KMS-11 (cell line): ENCODE measurements around the gene EFHC1.

Experiments used
- H2AFZ ChIP-seq: fragments of 200-600 bp; sonication (generic); 2 replicates; pipeline ENCODE4 v1.6.1; 2016; ENCODE audit warnings: antibody characterized with exemption, mixed run types, low read depth
- H3K27ac ChIP-seq: fragments of 200-600 bp; sonication (generic); 2 replicates; pipeline ENCODE4 v1.6.1; 2016; ENCODE audit warnings: mild to moderate bottlenecking, mixed run types
- H3K27me3 ChIP-seq: fragments of 200-600 bp; sonication (generic); 2 replicates; pipeline ENCODE4 v1.6.1; 2017; ENCODE audit warnings: mild to moderate bottlenecking, low read depth, mixed run types, moderate library complexity; ENCODE audit not compliant: insufficient read depth
- H3K36me3 ChIP-seq: fragments of 200-600 bp; sonication (generic); 2 replicates; pipeline ENCODE4 v1.6.1; 2017; ENCODE audit warnings: mild to moderate bottlenecking, mixed run types; ENCODE audit not compliant: insufficient read depth
- H3K4me1 ChIP-seq: fragments of 200-600 bp; sonication (generic); 2 replicates; pipeline ENCODE4 v1.6.1; 2016; ENCODE audit warnings: mild to moderate bottlenecking, low read depth, mixed run types; ENCODE audit not compliant: poor library complexity, severe bottlenecking
- H3K4me2 ChIP-seq: fragments of 200-600 bp; sonication (generic); 2 replicates; pipeline ENCODE4 v1.7.0; 2016; ENCODE audit warnings: mild to moderate bottlenecking, mixed run types
- H3K4me3 ChIP-seq: fragments of 200-600 bp; sonication (generic); IDR thresholded peaks from 2 replicates; pipeline ENCODE4 v1.6.1; 2017; ENCODE audit warnings: low read depth, low read length, mixed read lengths; ENCODE audit not compliant: insufficient read depth
- H3K79me2 ChIP-seq: fragments of 200-600 bp; sonication (generic); 2 replicates; pipeline ENCODE4 v1.6.1; 2016; ENCODE audit warnings: low read depth, mixed run types; ENCODE audit not compliant: insufficient read depth
- H3K9ac ChIP-seq: fragments of 200-600 bp; sonication (generic); 2 replicates; pipeline ENCODE4 v1.6.1; 2016; ENCODE audit warnings: mild to moderate bottlenecking, mixed run types
- H4K20me1 ChIP-seq: fragments of 200-600 bp; sonication (generic); 2 replicates; pipeline ENCODE4 v1.6.1; 2016; ENCODE audit warnings: mild to moderate bottlenecking, mixed run types; ENCODE audit not compliant: insufficient read depth
- TF ChIP-seq, protein P1 (sequence below): fragments of 200-600 bp; sonication (generic); conservative IDR thresholded peaks from 2 replicates; pipeline ENCODE4 v1.6.1; 2017; ENCODE audit warnings: low read depth, mild to moderate bottlenecking, antibody characterized with exemption, low read length, moderate library complexity, mixed read lengths

EFHC1 gene

DNA sequence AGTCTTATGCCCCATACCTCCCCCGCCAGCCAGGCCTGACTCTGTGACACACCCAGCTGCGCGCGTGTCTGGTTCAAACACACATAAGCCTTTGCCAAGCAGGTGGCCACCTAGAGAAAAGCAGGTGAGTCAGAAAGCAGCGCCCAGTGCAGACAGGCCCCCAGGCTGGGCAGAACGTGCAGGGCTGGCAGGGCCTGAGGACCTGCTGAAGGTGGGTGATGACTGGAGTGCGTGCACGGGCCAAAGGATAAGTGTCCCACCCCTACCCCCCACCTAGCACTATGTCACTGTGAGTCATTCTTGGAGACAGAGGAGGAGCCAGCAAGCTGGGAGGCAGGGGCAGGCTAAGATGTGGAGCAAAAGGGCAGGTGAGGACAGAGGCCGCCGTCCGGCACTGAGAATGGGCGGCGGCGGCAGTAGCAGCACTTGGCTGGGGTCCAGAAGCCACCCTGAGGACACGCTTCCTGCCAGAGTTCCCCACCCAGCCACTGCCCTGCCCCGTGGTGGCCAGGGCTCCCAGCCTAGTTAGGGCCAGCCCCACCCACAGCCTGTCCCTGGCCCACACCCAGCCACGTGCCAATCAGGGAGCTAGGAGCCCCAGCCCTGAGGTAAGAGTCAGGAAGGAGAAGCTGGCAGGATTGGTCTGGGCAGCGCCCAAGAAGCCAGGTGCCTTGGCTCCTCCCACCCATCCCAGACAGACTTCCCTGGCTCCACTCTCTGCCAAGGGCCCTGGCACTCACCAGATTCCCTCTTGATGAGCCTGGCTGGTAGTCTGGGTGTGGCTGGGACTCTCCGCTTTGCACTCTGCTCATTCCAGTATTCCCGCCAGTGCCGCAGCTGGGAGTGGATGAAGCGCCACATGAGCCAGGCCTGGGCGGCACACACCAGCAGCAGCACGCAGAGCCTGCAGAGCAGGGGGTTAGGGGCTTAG lies 84.0 kb downstream of the EFHC1 start:
- Histone ChIP-seq H2AFZ (no peak overlapping the region), H3K9ac (peak overlapping the region; percentile 49; the same call in 1 of the 2 replicates), H3K36me3 (no peaks in the 10 kb centered on the region), H3K4me3 (no peak overlapping the region), H3K4me2 (peak overlapping the region; percentile 74), H3K27me3 (no peaks in the 10 kb centered on the region), H4K20me1 (no peaks in the 10 kb centered on the region), H3K79me2 (peaks cover 3% of the 10 kb centered on the region; the same call in 1 of the 2 replicates), H3K4me1 (peaks cover 90% of the 10 kb centered on the region), H3K27ac (peak overlapping the region; percentile 86)
- TF ChIP-seq, protein P1, sequence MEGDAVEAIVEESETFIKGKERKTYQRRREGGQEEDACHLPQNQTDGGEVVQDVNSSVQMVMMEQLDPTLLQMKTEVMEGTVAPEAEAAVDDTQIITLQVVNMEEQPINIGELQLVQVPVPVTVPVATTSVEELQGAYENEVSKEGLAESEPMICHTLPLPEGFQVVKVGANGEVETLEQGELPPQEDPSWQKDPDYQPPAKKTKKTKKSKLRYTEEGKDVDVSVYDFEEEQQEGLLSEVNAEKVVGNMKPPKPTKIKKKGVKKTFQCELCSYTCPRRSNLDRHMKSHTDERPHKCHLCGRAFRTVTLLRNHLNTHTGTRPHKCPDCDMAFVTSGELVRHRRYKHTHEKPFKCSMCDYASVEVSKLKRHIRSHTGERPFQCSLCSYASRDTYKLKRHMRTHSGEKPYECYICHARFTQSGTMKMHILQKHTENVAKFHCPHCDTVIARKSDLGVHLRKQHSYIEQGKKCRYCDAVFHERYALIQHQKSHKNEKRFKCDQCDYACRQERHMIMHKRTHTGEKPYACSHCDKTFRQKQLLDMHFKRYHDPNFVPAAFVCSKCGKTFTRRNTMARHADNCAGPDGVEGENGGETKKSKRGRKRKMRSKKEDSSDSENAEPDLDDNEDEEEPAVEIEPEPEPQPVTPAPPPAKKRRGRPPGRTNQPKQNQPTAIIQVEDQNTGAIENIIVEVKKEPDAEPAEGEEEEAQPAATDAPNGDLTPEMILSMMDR: no peak

GRCh38 chr6:52504782-52505136 lies 84.6 kb downstream of the EFHC1 start:
- Histone ChIP-seq H3K36me3 (0 out of 2 replicates have a peak, but pooled peaks cover under 1% of the 10 kb centered on the region), H4K20me1 (no peaks in the 10 kb centered on the region), H3K27ac (peak overlapping the region; percentile 86), H2AFZ (no peak overlapping the region), H3K4me1 (peaks cover 84% of the 10 kb centered on the region), H3K27me3 (no peaks in the 10 kb centered on the region), H3K9ac (peak overlapping the region; percentile 49; the same call in 1 of the 2 replicates), H3K79me2 (peaks cover 3% of the 10 kb centered on the region; the same call in 1 of the 2 replicates), H3K4me2 (peak overlapping the region; percentile 74), H3K4me3 (no peak overlapping the region)
- TF ChIP-seq, protein P1: no peak

- H3K27ac ChIP-seq: peak overlapping the region; percentile 86; the same call in 1 of the 2 replicates
- H2AFZ ChIP-seq: no peak overlapping the region
- no peak overlapping the region for H3K4me2 ChIP-seq
- TF ChIP-seq, protein P1: peak; percentile 29; the same call in 1 of the 2 replicates
- peaks cover 10% of the 10 kb centered on the region; the same call in 1 of the 2 replicates for H3K36me3 ChIP-seq
- peaks cover 84% of the 10 kb centered on the region for H3K4me1 ChIP-seq
- H3K27me3 ChIP-seq: no peaks in the 10 kb centered on the region
- H4K20me1 ChIP-seq: no peaks in the 10 kb centered on the region
- no peak overlapping the region for H3K4me3 ChIP-seq
- peaks cover 3% of the 10 kb centered on the region; the same call in 1 of the 2 replicates for H3K79me2 ChIP-seq
- no peak overlapping the region for H3K9ac ChIP-seq
Measured at GRCh38 chr6:52505726-52506409, 85.7 kb downstream of the EFHC1 start.

DNA sequence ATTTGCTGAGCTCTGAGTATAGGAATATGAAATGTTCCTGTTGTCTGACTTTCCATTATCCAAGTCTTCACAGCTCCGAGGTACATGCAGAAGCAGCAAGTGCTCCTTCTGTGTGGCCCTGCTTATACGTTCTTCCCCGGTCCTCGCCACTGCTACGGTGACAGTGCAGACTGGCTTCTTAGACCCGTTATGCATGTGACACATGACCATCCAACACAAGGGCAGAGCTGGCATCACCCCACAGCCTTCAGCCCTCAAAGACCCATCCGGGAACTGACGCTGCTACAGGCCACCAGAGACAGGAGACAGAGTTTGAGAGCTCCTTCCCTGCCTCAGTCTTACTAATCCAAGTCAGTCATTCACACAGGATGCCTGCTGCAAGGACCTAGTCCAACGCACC lies 86.3 kb downstream of the EFHC1 start:
- Histone ChIP-seq H3K4me2 (no peak overlapping the region), H3K4me3 (no peak overlapping the region), H3K36me3 (peaks cover 10% of the 10 kb centered on the region; the same call in 1 of the 2 replicates), H4K20me1 (no peaks in the 10 kb centered on the region), H3K9ac (no peak overlapping the region), H3K27ac (peak overlapping the region; percentile 14; the same call in 1 of the 2 replicates), H3K79me2 (peaks cover 7% of the 10 kb centered on the region; the same call in 1 of the 2 replicates), H3K4me1 (peaks cover 84% of the 10 kb centered on the region), H2AFZ (no peak overlapping the region), H3K27me3 (no peaks in the 10 kb centered on the region)
- TF ChIP-seq, protein P1: no peak
